Prostate gland (tissue), 2 donors: ENCODE results near the gene TLE5.

Experiments
- POLR2A ChIP-seq: fragments of 450-650 bp; IDR thresholded peaks from one replicate; pipeline ENCODE4 v1.6.1; 2016; ENCODE audit warnings: antibody characterized with exemption, mild to moderate bottlenecking
- POLR2AphosphoS5 ChIP-seq: sonication (generic); formaldehyde crosslinking; IDR thresholded peaks from one replicate; pipeline ENCODE4 v1.6.1; 2017; ENCODE audit warnings: antibody characterized with exemption
- TF ChIP-seq, protein P1 (sequence below), 4 experiments: fragments of 200-600 bp in 2 of 4; fragments of 450-650 bp in 2 of 4; sonication (generic) in 2 of 4; IDR thresholded peaks; 1 replicate in 3 of 4; 2 replicates in 1 of 4; pipeline ENCODE4 v1.5.1; 2016 to 2019; ENCODE audit warnings: antibody characterized with exemption in 4 of 4, mild to moderate bottlenecking in 2 of 4, moderate library complexity in 2 of 4

DNA sequence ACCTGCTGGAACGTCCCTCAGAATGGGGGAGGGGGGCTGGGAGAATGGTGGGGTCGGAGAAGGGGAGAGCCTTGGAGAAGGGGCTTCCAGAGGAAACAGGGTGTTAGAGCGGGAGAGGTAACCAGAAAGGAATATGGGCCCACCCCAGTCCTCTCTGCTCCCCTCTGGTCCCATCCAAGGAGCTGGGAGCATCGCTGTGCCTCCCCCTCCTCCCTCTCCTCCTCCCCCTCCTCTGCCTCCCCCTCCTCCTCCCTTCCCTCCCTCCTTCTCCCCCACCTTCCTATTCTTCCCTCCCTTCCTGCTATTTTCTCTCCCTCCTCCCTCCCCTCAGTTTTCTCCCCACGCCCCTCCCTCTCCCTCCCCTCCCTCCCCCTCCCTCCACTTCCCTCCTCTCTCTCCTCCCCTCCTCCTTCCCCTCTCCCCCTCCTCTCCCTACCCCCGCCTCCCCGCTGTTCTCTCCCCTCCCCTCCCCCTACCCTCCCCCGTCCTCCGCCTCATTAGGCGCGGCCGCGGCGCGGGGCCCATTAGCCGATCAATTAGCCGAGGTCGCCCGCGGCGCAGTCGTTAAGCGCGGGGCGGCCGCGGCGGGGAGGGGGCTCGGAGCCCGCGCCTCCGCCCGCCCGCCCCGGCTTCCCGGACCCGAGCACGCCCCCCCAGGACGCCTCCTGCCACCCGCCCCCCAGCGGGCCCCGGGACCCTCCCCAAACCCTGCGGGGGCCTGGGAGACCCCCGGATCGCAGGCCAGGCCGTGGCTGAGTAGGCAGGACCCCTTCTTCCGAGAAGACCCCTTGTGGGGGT is 15.4 kb downstream of the TLE5 start:
- TF ChIP-seq, protein P1, sequence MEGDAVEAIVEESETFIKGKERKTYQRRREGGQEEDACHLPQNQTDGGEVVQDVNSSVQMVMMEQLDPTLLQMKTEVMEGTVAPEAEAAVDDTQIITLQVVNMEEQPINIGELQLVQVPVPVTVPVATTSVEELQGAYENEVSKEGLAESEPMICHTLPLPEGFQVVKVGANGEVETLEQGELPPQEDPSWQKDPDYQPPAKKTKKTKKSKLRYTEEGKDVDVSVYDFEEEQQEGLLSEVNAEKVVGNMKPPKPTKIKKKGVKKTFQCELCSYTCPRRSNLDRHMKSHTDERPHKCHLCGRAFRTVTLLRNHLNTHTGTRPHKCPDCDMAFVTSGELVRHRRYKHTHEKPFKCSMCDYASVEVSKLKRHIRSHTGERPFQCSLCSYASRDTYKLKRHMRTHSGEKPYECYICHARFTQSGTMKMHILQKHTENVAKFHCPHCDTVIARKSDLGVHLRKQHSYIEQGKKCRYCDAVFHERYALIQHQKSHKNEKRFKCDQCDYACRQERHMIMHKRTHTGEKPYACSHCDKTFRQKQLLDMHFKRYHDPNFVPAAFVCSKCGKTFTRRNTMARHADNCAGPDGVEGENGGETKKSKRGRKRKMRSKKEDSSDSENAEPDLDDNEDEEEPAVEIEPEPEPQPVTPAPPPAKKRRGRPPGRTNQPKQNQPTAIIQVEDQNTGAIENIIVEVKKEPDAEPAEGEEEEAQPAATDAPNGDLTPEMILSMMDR (IDR thresholded peaks at IDR 0.05): no peak
- TF ChIP-seq POLR2AphosphoS5: no peak
- TF ChIP-seq POLR2A: no peak
